Measurements from ENCODE around the gene PPT1. TPM values are rescaled to one million over a fixed set of nuclear protein-coding genes. Genes with fewer than 3 reads are reported as not detected.
"Not testable (repeated sequence)": the region's sequence is repeated elsewhere in the genome, so short reads cannot be mapped to it uniquely, and the experiment has no call there.

PPT1 gene
- total RNA-seq, 1 donor from 2014 or later, result 48.3 TPM

GRCh38 chr1:40041466-40041838 is 55.6 kb downstream of the PPT1 start:
- Mint-ChIP-seq H3K9me3 (ENCODE audit: low read depth) (no peaks in the 10 kb centered on the region), H3K4me3 (ENCODE audit: unreplicated experiment) (peak overlapping the region; percentile 98), H3K4me1 (ENCODE audit: low read depth) (peaks cover 76% of the 10 kb centered on the region), H3K27me3 (ENCODE audit: low read depth) (no peaks in the 10 kb centered on the region), H3K36me3 (ENCODE audit: low read depth) (peaks cover 11% of the 10 kb centered on the region), H3K27ac (ENCODE audit: unreplicated experiment) (peak overlapping the region; percentile 99)
- no peak for DNase-seq (ENCODE audit: low spot score)
- TF ChIP-seq, protein P1, sequence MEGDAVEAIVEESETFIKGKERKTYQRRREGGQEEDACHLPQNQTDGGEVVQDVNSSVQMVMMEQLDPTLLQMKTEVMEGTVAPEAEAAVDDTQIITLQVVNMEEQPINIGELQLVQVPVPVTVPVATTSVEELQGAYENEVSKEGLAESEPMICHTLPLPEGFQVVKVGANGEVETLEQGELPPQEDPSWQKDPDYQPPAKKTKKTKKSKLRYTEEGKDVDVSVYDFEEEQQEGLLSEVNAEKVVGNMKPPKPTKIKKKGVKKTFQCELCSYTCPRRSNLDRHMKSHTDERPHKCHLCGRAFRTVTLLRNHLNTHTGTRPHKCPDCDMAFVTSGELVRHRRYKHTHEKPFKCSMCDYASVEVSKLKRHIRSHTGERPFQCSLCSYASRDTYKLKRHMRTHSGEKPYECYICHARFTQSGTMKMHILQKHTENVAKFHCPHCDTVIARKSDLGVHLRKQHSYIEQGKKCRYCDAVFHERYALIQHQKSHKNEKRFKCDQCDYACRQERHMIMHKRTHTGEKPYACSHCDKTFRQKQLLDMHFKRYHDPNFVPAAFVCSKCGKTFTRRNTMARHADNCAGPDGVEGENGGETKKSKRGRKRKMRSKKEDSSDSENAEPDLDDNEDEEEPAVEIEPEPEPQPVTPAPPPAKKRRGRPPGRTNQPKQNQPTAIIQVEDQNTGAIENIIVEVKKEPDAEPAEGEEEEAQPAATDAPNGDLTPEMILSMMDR (IDR thresholded peaks at IDR 0.05), result no peak

GRCh38 chr1:40040511-40041465 is 56.3 kb downstream of the PPT1 start, which contains the start of gene CAP1:
Gene CAP1 (plus strand): TSS chr1:40040729. CDS start chr1:40059347, 18,618 bp downstream.
- peaks cover 75% of the 10 kb centered on the region for H3K4me1 Mint-ChIP-seq (ENCODE audit: low read depth)
- no peaks in the 10 kb centered on the region for H3K9me3 Mint-ChIP-seq (ENCODE audit: low read depth)

GRCh38 chr1:40039757-40040510 is 57.1 kb downstream of the PPT1 start:
- Mint-ChIP-seq H3K4me1 (ENCODE audit: low read depth) (peaks cover 66% of the 10 kb centered on the region), H3K27ac (ENCODE audit: unreplicated experiment) (peak overlapping the region; percentile 99), H3K4me3 (ENCODE audit: unreplicated experiment) (peak overlapping the region; percentile 98), H3K27me3 (ENCODE audit: low read depth) (no peaks in the 10 kb centered on the region), H3K36me3 (ENCODE audit: low read depth) (peaks cover 11% of the 10 kb centered on the region), H3K9me3 (ENCODE audit: low read depth) (no peaks in the 10 kb centered on the region)
- peak; percentile 94 for DNase-seq (ENCODE audit: low spot score)
- TF ChIP-seq, protein P1 (IDR thresholded peaks at IDR 0.05), result no peak

More at GRCh38 chr1:40040511-40041465, 56.3 kb downstream of the PPT1 start, which contains the start of gene CAP1:
- no peaks in the 10 kb centered on the region for H3K27me3 Mint-ChIP-seq (ENCODE audit: low read depth)
- peaks cover 11% of the 10 kb centered on the region for H3K36me3 Mint-ChIP-seq (ENCODE audit: low read depth)
- TF ChIP-seq, protein P1 (IDR thresholded peaks at IDR 0.05), result no peak
- H3K27ac Mint-ChIP-seq (ENCODE audit: unreplicated experiment), result peak within 1 kb of the TSS; percentile 99
- DNase-seq (ENCODE audit: low spot score), result peak; percentile 99
- peak within 1 kb of the TSS; percentile 98 for H3K4me3 Mint-ChIP-seq (ENCODE audit: unreplicated experiment)

DNA sequence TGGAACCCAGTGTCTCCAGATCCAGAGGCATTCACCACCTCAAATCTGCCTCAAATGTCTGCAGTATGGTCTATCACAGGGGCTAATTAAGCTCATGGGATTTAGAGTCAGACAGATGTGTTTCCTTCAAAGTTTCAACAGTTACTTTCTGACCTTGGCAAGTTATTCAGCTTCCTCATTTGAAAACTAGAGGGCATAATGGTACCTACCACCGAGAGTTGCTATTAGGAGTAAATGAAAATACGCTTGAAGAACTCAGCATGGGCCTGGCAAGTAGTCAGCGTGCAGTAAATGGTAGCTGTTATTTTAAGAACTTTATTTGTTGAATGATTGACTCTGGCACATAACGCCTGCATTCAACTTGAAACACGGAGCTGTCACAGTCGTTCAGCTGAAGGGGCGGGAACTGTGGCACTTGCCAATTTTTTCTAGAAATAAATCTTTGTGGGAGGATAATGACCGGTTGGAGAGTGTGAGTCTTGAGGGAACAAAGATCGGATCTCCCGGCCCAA is 57.8 kb downstream of the PPT1 start:
- H3K27ac Mint-ChIP-seq (ENCODE audit: unreplicated experiment), result peak overlapping the region; percentile 99
- H3K36me3 Mint-ChIP-seq (ENCODE audit: low read depth), result peaks cover 11% of the 10 kb centered on the region
- peak overlapping the region; percentile 98 for H3K4me3 Mint-ChIP-seq (ENCODE audit: unreplicated experiment)
- H3K9me3 Mint-ChIP-seq (ENCODE audit: low read depth), result no peaks in the 10 kb centered on the region
- H3K4me1 Mint-ChIP-seq (ENCODE audit: low read depth), result peaks cover 61% of the 10 kb centered on the region
- TF ChIP-seq, protein P1 (IDR thresholded peaks at IDR 0.05), result peak; percentile 64
- no peak for DNase-seq (ENCODE audit: low spot score)
- no peaks in the 10 kb centered on the region for H3K27me3 Mint-ChIP-seq (ENCODE audit: low read depth)

DNA sequence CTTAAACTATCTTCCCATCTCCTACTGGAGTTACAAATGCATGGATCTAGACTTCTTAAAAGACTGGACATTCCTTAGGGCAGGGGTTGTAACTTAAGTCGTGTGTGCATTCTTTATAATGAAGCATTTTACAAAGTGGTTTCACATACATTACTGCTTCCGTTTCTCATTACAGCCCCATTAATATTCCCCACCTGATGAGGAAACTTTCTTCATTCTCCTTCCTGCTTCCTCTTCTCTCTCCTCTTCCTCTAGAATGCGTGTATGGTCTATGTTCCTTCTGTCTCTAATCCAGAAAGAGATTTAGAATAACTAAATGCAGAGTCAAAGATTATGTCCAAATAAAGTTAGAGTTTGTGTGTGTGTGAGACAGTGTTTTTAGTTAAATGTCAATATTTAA is 58.4 kb downstream of the PPT1 start:
- Mint-ChIP-seq H3K4me3 (ENCODE audit: unreplicated experiment) (no peak overlapping the region), H3K9me3 (ENCODE audit: low read depth) (no peaks in the 10 kb centered on the region), H3K27ac (ENCODE audit: unreplicated experiment) (peak overlapping the region; percentile 99)

GRCh38 chr1:40037254-40037653 is 59.8 kb downstream of the PPT1 start:
- not testable (repeated sequence) for H3K27me3 Mint-ChIP-seq (ENCODE audit: low read depth); H3K9me3 Mint-ChIP-seq (ENCODE audit: low read depth); H3K4me3 Mint-ChIP-seq (ENCODE audit: unreplicated experiment); H3K36me3 Mint-ChIP-seq (ENCODE audit: low read depth); DNase-seq (ENCODE audit: low spot score)
- peak overlapping the region; percentile 34 for H3K27ac Mint-ChIP-seq (ENCODE audit: unreplicated experiment)
- peaks cover 45% of the 10 kb centered on the region for H3K4me1 Mint-ChIP-seq (ENCODE audit: low read depth)

More for the DNA sequence above, 58.4 kb downstream of the PPT1 start:
- Mint-ChIP-seq H3K36me3 (ENCODE audit: low read depth) (peaks cover 11% of the 10 kb centered on the region), H3K4me1 (ENCODE audit: low read depth) (peaks cover 55% of the 10 kb centered on the region), H3K27me3 (ENCODE audit: low read depth) (no peaks in the 10 kb centered on the region)
- TF ChIP-seq, protein P1 (IDR thresholded peaks at IDR 0.05), result no peak
- no peak for DNase-seq (ENCODE audit: low spot score)

Data from chondrocyte (in vitro differentiated cells).